GM15510 (cell line): ENCODE measurements around the gene ZNF91.

Experiments used
- POLR2A ChIP-seq: IDR thresholded peaks from 3 replicates; pipeline ENCODE4 v1.6.1; 2011; ENCODE audit warnings: borderline replicate concordance; ENCODE audit not compliant: insufficient read length; ENCODE audit errors: extremely low read depth

ZNF91 gene

GRCh38 chr19:23305555-23305954 lies 89.7 kb downstream of the ZNF91 start:
- no peak for TF ChIP-seq POLR2A

- TF ChIP-seq POLR2A = no peak
Observed at GRCh38 chr19:23304238-23304637, 91.0 kb downstream of the ZNF91 start.

- TF ChIP-seq POLR2A = no peak
Observed at GRCh38 chr19:23294141-23294540, 101.1 kb downstream of the ZNF91 start.
